ENCODE results near the gene MARK3.

The MARK3 gene

DNA sequence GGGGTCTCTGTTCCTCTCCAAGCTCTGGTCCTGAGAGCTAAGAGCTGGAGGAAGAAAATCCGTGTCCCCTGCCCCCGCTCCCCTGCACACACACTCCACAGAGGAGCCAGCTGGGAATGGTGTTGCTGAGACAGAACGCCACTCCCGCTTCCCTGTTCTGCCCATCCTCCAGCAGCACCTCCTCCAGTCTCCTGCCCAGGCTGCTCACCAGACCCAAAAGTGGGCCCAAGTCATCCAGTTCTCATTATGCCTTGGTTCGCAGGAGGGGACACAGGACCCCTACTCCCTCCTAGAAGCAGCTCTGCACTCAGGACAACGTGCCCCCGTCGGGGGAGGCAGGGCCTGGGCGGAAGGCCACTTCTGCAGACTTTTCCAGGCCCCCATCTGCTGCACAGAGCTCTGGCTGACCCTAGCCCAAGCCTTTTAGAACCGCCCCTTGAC lies 143.0 kb downstream of the MARK3 start:
- no peak for DNase-seq

- peak; percentile 52 for DNase-seq
Observed at GRCh38 chr14:103528587-103529382, 143.6 kb downstream of the MARK3 start, which contains the start of gene TRMT61A. TRMT61A (plus strand) TSS chr14:103529196; CDS start chr14:103529979, 783 bp downstream.

GRCh38 chr14:103529383-103530365 lies 144.5 kb downstream of the MARK3 start:
- no peak for DNase-seq

- no peak for DNase-seq
Observed at GRCh38 chr14:103530390-103530789, 145.2 kb downstream of the MARK3 start.

- no peak for DNase-seq
Observed at GRCh38 chr14:103530831-103531230, 145.6 kb downstream of the MARK3 start.

GRCh38 chr14:103531421-103532215 lies 146.4 kb downstream of the MARK3 start:
- DNase-seq = no peak

DNA sequence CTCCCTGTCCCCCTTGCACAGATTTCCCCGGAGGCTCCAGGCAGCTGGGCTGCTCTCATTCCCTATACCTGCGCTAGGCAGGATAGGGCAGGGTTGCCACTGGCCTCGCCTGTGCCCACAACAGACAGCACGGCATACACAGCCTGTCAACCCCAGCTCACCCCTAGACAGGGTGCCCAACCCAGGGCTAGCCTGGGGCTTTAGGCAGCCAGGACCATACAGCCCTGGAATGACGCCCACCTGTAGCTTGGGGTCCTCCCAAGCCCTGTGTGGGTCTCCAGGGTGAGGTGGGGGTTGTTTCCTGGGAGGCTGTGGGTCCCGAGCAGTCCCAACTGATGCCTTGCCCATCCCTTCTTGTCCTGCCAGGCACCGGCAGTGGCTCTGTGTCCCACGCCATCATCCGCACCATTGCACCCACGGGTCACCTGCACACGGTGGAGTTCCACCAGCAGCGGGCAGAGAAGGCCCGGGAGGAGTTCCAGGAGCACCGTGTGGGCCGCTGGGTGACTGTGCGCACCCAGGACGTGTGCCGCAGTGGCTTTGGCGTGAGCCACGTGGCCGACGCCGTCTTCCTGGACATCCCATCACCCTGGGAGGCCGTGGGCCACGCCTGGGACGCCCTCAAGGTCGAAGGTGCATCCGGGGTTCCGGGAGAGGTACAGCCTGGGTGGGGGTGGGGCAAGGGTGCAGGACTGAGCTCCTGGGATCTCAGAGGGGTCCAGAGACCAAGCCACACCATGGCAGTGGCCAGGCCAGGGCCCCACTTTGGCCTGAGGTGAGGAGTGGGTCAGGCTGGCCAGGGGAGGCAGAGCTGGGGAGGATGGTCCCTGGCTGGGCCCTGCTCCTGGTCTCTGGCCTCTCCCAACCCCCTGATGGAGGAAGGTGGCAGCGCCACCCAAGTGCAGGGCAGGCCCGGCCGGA lies 147.3 kb downstream of the MARK3 start:
- no peak for DNase-seq

- no peak for DNase-seq
Observed at GRCh38 chr14:103533137-103533998, 148.2 kb downstream of the MARK3 start.

- DNase-seq = no peak
Observed at GRCh38 chr14:103533999-103534575, 148.9 kb downstream of the MARK3 start.

DNA sequence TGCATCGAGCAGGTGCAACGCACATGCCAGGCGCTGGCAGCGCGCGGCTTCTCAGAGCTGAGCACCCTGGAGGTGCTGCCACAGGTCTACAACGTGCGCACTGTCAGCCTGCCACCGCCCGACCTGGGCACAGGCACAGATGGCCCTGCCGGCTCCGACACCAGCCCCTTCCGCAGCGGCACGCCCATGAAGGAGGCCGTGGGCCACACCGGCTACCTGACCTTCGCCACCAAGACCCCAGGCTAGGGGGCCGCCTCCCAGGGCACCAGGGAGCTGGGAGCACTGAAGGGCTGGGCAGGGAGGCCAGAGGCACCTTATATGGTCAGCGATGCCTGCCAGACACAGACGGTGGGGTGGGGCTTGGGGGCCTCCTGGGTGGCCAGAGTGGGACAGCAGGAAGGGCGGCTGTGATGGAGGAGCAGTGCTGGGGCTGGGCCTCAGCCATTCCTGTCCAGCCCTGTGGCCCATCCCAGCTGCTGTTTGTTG lies 149.4 kb downstream of the MARK3 start:
- no peak for DNase-seq

DNA sequence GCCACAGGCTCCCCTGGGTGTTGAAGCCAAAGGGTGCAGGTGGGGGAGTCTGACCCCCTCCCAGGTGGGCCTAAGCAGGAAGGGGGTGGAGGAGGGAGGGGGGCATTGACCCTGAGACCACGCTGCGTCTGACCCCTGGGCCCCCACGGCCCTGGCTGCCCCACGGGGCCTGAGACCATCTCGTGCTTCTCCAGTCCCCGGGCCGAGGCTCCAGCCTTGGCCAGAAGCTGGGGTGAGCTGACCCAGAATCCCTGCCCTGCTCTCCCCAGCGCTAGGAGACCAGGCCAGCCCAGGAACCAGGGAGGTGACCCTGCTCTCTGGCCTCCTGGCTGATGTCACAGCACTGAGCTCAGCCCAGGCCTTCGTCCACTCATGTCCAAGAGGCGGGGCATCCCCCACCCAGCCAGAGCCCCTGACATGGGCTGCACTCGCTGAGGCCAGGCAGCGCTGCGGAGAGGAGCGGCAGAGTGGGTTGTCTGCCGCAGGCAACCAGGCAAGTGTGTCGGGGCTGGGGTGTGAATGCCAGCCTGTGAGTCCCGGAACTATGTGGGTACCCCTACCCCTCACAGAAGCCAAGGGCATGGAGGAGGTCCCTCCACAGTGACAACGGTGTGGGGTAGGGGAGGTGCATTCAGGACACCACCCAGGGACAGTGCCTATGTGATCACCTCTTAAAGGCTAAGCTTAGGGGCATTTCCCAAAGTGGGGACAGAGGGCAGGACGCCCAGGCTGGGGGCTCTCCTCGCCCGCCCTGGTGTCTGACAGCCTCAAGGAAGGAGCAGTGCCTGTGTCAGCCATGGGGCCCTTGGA lies 150.1 kb downstream of the MARK3 start:
- no peak for DNase-seq

DNA sequence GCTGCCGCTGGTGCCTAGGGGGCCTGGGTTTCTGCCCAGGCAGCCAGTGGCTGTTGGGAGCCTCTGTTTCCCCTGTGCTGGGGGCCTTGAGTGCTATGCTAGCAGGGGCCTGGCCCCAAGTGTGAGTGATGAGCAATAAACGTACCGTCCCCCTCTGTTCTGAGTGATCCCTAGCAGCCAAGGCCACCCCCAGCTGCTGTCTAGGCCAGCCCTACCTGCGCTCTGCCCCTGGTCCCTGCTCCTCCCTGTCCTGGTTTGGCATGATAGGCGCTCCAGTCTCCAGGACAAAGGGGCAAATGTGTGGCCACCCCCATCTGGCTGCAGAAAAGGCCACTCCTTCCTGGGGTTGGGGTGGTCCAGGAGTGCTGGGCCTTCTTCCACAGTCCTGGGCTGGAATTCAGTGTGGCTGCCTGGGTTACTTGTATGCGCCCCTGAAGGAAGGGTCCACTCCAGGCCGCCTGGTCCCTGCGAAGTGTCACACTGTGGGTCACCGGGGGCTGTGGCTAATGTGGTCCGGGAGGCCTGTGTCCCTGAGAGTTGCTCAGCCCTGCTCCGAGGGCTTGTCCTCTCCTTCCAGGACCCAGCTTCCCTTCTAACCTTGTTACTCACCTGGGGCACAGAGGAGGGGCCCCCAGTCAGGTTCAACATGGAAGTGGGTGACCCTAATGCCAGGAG lies 150.8 kb downstream of the MARK3 start:
- no peak for DNase-seq

DNA sequence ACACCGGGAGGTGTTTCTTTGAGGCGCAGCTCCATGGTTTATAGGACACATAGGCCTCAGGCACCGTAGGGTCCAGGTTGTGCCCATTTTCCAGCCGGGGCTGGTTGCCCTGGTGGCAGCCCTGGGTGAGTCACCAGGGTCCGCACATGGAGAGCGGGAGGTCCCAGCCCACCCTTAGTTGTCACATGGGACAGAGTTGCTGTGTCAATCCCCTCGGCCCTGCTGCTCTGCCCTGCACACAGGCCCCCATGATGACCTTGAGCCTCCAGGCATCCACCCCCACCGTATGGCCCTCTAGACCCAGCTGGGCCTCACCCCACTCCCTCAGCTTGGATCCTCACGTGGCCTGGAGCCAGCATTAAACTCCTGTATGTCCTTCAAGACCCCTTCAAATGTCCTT lies 151.5 kb downstream of the MARK3 start:
- DNase-seq = no peak

DNA sequence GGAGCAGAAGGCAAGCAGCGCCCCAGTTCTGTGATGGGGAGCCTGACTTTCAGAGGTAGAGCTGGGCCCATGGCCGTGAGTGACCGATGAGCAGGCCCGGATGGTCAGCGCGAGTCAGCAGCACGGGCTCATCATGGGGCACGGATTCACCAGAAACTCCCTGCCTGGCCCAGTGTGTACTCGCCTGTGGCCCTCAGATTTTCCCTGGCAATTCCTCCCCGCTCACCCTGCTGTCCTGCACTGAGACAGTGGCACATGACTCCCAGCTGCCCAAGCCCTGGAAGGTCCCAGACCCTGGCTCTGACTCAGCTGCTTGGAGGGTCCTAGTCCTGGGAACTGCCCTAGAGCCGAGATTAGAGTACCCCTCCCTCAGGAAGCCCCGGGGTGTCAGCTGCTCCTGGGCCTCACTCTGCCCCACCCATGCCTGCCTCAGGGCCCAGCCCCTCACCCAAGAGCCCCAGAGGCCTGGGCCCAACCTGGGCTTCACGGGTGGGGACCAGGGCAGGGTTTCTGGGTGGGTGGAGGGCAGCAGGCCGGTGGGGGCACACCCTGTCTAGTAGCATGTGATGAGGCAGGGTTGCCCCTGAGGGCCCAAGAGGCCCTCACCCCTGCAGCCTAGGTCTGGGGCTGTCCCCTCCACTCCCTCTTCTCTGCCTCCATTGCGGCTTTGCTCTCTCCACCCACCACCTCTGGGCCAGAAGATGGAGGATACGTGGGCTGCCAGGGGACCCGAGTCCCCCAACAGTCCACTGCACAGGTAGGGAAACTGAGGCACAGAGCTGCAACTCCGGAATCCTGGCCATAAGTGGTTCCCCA lies 152.2 kb downstream of the MARK3 start:
- DNase-seq = no peak

- DNase-seq = no peak
Observed at GRCh38 chr14:103538291-103539055, 153.3 kb downstream of the MARK3 start.

DNA sequence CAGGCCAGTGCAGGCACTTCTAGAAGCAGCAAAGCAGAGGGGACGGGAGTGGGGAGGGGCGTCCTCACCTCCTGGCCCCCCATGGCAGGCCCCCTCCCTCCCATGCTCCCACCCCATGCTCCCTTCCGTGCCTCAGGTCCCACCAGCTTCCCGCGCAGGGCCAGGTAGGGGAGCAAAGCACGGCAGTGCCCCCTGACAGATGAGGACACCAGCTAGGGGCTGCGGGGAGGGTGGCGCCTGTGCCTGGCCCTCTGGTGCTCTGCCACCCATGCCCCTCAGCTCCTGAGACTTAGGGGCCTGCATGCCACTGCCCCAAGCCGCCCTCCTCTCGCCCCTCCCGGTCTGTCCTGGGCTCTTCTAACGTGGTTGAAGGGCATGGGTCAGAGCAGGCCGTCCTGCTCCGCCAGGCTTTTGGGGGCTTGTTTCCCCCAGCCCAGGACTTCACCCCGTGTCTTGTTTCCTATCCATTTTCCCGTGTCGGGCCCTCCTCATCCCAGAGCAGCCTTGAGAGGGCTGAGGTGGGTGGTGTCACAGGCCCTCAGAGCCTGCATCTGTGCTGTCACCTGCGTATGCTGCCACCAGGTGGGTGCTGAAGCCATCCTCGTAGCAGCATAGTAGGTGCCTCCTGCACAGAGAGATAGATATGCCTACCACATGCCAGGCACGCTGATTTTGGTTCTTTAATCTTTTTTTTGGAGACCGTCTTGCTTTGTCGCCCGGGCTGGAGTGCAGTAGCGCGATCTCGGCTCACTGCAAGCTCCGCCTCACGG lies 154.0 kb downstream of the MARK3 start:
- no peak for DNase-seq
